ENCODE data around the gene HS3ST5.
"Not testable (repeated sequence)": the region's sequence is repeated elsewhere in the genome, so short reads cannot be mapped to it uniquely, and the experiment has no call there.

Gene HS3ST5

GRCh38 chr6:114039841-114040240 lies 303.0 kb downstream of the HS3ST5 start:
- no peak for DNase-seq

DNA sequence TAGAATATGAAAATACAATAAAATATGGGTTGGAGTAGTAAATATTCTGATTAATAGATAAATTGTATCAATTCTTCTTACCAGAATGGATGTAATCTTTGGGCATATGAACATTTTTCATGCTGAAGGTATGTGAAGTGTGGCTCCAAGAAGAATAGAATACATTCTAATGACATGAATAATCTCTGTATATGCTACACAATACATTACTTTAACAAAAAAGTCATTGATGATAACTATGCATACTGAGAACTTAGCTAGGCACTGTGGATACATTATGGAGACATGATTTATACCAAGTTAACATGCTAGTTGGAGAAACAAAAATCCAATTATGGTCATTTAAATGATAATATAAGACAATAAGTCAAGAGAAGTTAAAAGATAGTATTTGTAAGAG lies 309.2 kb downstream of the HS3ST5 start:
- DNase-seq = peak; percentile 66

DNA sequence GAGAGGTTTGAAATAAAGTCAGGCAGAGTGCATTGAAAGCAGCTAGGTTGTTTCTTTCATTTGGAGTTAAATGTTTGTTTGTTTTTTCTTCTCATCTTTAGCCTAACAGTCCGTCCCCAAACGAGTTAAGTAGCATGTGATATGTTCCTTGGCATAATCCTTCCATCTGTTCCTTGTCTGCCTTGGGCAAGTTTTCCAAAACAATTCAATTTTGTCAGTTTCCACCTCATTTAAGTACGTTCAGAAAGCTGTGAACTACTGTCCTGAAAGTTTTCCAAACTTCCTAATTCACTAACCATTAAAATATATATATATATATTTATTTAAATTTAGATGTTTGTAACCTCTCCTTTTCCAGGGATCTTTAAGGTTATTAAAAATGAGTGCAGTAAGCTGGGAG lies 310.1 kb downstream of the HS3ST5 start:
- DNase-seq = no peak

GRCh38 chr6:114030767-114031166 lies 312.1 kb downstream of the HS3ST5 start:
- DNase-seq = no peak

DNA sequence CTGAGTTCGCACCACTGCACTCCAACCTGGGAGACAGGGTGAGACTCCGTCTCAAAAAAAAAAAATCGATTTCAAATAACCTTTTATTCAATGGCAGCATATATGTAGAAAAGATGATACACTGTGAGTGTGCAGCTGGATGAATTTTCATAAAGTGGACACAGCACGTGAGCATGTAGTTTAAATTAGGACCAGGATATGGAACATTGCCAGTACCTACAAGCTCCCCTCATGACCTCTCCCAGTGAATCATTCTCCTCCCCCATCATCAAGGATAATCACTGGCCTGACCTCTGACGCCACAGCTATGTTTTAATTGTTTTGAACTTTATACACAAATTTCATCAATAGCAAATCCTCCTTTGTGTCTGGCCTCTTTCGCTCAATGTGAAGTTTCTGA lies 318.1 kb downstream of the HS3ST5 start:
- DNase-seq = peak; percentile 14

GRCh38 chr6:114020196-114020595 lies 322.6 kb downstream of the HS3ST5 start:
- no peak for DNase-seq

DNA sequence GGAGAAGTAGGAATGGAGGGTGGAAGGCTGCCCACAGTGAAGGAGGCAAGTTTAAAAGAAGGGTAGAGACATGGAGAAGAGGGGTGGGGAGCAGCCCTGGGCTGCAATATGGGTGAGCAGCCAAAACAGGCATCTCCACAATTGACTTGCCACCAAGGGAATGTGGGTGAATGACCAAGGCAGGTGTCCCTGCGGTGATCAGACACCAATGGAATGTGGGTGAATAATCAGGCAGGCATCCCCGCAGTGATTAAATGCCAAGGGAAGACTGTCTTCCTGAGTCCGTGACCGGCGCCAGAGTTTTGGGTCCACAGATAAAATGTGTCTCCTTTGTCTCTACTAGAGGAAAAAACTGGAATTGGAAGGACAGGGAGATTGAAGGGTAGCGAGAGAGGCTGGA lies 325.7 kb downstream of the HS3ST5 start:
- DNase-seq = peak; percentile 49

DNA sequence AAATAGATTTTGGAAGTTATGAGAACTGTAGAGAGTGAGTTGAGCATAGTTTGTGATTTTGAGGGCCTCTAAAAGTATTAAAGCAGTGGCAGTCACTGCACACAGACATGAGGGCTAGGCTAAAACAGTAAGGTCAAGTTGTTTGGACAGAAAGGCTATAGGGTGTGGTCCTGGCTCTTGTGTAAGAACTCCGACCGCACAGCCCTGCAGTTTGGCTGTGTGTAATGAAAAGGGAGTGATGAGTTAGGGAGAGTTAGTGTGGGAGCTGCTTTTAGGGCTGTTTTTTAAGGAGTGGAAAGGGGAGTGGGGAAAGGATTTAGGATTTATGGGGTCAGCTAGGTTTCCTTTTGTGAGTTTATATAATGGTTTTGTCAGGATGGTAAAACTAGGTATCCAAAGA lies 328.7 kb downstream of the HS3ST5 start:
- DNase-seq = not testable (repeated sequence)

- DNase-seq = not testable (repeated sequence)
Observed at GRCh38 chr6:114011486-114011885, 331.3 kb downstream of the HS3ST5 start.

- DNase-seq = no peak
Observed at GRCh38 chr6:114010540-114010939, 332.3 kb downstream of the HS3ST5 start.

DNA sequence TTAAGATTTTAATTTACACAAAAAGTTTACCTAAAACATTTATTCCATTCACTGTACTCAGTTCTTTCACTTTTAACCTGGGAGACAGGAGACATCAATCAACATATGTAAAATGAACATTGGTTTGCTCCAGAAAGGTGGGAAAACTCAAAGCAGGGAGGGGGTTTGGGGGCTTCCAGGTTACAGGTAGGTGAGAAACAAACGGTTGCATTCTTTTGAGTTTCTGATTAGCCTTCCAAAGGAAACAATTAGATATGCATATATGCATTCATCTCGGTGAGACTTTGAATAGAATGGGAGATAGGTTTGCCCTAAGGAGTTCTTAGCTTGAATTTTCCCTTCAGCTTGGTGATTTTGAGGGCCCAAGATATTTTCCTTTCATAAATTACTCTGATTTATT lies 333.6 kb downstream of the HS3ST5 start:
- DNase-seq = no peak

DNA sequence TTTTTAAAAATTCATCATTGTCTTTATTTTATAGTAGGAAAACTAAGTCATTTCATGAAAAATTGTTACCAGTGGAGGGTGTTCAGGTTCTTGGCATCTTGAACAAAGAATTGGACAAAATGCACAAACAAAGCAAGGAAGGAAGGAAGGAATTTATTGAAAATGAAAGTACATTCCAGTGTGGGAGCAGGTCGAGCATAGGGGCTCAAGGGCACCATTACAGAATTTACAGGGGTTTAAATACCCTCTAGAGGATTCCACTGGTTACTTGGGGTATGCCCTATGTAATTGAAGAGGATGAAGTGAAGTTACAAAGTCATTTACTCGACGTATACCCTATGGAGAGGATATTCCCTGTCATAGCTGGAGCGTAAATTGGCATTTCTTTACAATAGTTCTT lies 334.5 kb downstream of the HS3ST5 start:
- no peak for DNase-seq

- DNase-seq = peak; percentile 16
Observed at GRCh38 chr6:114007516-114007915, 335.3 kb downstream of the HS3ST5 start.
